ENCODE results near the gene ALS2. TPM values are rescaled to one million over a fixed set of nuclear protein-coding genes. Genes with fewer than 3 reads are reported as not detected.
A peak's percentile ranks its signal among the peaks of the same experiment; 100 is the strongest.
"Not testable (repeated sequence)": the region's sequence is repeated elsewhere in the genome, so short reads cannot be mapped to it uniquely, and the experiment has no call there.

The ALS2 gene
- total RNA-seq, 1 experiment from 2014 or later = 38.3 TPM

DNA sequence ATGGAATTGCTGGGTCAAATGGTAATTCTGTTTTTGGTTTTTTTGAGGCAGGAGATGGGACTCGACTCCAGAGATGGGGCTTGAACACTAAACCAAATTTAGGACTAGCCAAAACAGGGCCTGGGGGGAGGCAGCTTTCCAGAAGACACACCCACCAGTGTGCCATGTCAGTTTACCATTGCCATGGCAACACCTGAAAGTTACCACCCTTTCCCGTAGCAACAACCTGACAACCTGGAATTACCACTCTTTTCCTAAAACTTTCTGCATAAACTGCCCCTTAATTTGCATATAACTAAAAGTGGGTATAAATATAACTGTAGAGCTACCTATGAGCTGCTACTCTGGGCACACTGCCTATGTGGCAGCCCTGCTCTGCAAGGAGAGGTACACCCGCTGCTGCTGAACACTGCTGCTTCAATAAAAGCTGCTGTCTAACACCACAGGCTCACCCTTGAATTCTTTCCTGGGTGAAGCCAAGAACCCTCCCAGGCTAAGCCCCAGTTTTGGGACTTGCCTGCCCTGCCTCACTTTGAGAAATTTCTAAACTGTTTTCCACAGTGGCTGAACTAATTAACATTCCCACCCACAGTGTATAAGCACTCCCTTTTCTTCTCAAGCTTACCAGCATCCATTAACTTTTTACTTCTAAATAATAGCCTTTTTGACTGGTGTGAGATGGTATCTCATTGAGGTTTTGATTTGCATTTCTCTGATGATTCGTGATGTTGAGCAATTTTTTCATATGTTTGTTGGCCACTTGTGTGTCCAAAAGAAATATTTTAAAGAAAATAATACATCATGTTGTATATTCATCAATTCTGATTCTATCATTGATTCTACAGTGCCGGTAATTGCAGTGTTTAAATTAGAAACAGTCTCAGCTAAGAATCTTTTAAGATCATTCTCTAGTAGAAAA is 36.2 kb upstream of the ALS2 start:
- no peaks in the 10 kb centered on the region for H3K36me3 ChIP-seq (ENCODE audit: control insufficient read depth, insufficient read depth, low read length)
- H3K4me3 ChIP-seq (ENCODE audit: low read depth, low read length) = no peak overlapping the region
- TF ChIP-seq, protein P1, sequence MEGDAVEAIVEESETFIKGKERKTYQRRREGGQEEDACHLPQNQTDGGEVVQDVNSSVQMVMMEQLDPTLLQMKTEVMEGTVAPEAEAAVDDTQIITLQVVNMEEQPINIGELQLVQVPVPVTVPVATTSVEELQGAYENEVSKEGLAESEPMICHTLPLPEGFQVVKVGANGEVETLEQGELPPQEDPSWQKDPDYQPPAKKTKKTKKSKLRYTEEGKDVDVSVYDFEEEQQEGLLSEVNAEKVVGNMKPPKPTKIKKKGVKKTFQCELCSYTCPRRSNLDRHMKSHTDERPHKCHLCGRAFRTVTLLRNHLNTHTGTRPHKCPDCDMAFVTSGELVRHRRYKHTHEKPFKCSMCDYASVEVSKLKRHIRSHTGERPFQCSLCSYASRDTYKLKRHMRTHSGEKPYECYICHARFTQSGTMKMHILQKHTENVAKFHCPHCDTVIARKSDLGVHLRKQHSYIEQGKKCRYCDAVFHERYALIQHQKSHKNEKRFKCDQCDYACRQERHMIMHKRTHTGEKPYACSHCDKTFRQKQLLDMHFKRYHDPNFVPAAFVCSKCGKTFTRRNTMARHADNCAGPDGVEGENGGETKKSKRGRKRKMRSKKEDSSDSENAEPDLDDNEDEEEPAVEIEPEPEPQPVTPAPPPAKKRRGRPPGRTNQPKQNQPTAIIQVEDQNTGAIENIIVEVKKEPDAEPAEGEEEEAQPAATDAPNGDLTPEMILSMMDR (IDR thresholded peaks at IDR 0.05; ENCODE audit: insufficient read depth in 1 of 2, low read depth in 1 of 2, low read length in 1 of 2, severe bottlenecking in 1 of 2, unreplicated experiment in 1 of 2) = no peak
- H3K4me3 Mint-ChIP-seq (ENCODE audit: unreplicated experiment) = no peak overlapping the region
- no peak overlapping the region for H3K27ac Mint-ChIP-seq (ENCODE audit: unreplicated experiment)
- no TSS peak for BruUV-seq (replicated peaks)
- no peaks in the 10 kb centered on the region for H3K9me3 Mint-ChIP-seq (ENCODE audit: unreplicated experiment)
- H3K27me3 Mint-ChIP-seq (ENCODE audit: insufficient read depth, unreplicated experiment) = no peaks in the 10 kb centered on the region
- H3K36me3 Mint-ChIP-seq (ENCODE audit: insufficient read depth, unreplicated experiment) = no peaks in the 10 kb centered on the region
- intact Hi-C loops (cut with micrococcal nuclease; ENCODE audit: unreplicated experiment) = no loop called here
- H3K4me1 ChIP-seq = no peaks in the 10 kb centered on the region
- POLR2A ChIA-PET = no interaction called here
- H3K9me3 ChIP-seq = no peaks in the 10 kb centered on the region
- DNase-seq = no peak
- no peaks in the 10 kb centered on the region for H3K4me1 Mint-ChIP-seq (ENCODE audit: low read depth, unreplicated experiment)
- CTCF ChIA-PET = interaction anchor here (0.6 kb wide), 1 partner anchor 348 kb away, joined by 3 read pairs; no protein-coding TSS in a partner anchor
- H3K27me3 ChIP-seq (replicated peaks; ENCODE audit: control insufficient read depth, insufficient read depth, low read length) = no peaks in the 10 kb centered on the region; the same call in 1 of the 2 replicates

DNA sequence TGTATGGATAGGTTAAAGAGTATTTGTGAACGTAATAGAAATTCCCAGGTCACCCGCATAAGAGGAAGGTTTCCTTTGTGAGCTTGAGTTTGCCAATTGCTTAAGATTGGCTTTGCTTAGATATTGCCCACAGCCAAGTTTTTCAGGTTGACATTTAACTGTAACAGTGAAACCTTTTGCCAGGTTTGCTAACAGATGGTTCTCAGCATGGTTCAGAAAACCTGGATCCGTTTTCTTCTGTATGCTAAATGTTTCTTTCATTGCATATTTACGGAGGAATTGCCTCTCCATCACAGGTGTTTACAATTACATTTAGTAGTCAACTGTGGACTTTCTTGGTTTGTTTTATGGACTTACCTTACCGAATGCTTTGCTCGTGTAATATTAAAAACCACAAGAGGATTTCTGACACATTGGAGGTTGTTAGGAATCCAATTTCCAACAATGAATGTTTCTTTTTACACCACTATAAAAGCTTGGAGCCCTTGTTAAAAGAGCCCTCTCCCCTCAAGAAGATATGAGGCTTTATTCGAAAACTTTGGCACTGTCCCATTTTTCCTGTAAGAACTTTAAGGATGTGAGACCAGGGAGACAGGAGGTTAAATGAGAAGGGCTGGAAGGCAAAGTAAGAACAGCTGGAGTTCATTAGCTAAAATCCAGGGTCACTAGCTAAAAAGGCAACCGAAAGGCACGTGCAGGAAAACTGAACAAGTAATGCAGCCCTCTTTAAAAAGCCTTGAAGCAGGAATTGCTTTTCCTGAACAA is 33.4 kb upstream of the ALS2 start:
- no peak for DNase-seq
- Mint-ChIP-seq H3K27ac (ENCODE audit: unreplicated experiment) (no peak overlapping the region), H3K9me3 (ENCODE audit: unreplicated experiment) (no peaks in the 10 kb centered on the region), H3K36me3 (ENCODE audit: insufficient read depth, unreplicated experiment) (no peaks in the 10 kb centered on the region), H3K4me3 (ENCODE audit: unreplicated experiment) (no peak overlapping the region), H3K27me3 (ENCODE audit: insufficient read depth, unreplicated experiment) (no peaks in the 10 kb centered on the region), H3K4me1 (ENCODE audit: low read depth, unreplicated experiment) (peaks cover 14% of the 10 kb centered on the region)
- CTCF ChIA-PET = no interaction called here
- TF ChIP-seq, protein P1 (IDR thresholded peaks at IDR 0.05; ENCODE audit: insufficient read depth in 1 of 2, low read depth in 1 of 2, low read length in 1 of 2, severe bottlenecking in 1 of 2, unreplicated experiment in 1 of 2) = no peak
- peaks cover 19% of the 10 kb centered on the region for H3K4me1 ChIP-seq
- intact Hi-C loops (cut with micrococcal nuclease; ENCODE audit: unreplicated experiment) = no loop called here
- BruUV-seq (replicated peaks) = no TSS peak
- H3K9me3 ChIP-seq = no peaks in the 10 kb centered on the region
- no peaks in the 10 kb centered on the region; the same call in 1 of the 2 replicates for H3K27me3 ChIP-seq (replicated peaks; ENCODE audit: control insufficient read depth, insufficient read depth, low read length)
- POLR2A ChIA-PET = no interaction called here
- H3K4me3 ChIP-seq (ENCODE audit: low read depth, low read length) = no peak overlapping the region
- H3K36me3 ChIP-seq (ENCODE audit: control insufficient read depth, insufficient read depth, low read length) = no peaks in the 10 kb centered on the region

DNA sequence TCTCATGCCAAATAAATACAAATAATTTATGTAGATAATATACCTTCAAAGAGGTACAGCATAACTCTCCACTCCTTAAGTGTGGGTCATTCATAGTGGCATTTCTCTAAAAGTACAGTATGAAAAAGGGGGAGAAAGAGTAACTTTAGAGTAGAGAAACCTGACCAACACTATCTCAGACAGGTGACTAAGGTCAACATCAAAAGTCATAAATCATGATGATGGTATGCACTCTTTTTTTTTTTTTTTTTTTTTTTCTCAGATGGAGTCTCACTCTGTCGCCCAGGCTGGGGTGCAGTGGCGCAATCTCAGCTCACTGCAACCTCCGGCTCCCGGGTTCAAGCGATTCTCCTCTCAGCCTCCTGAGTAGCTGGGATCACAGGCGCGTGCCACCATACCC is 29.9 kb upstream of the ALS2 start:
- H3K4me3 Mint-ChIP-seq (ENCODE audit: unreplicated experiment); H3K9me3 ChIP-seq; H3K36me3 ChIP-seq (ENCODE audit: control insufficient read depth, insufficient read depth, low read length); intact Hi-C loops (cut with micrococcal nuclease; ENCODE audit: unreplicated experiment); BruUV-seq (replicated peaks); H3K36me3 Mint-ChIP-seq (ENCODE audit: insufficient read depth, unreplicated experiment); POLR2A ChIA-PET; H3K27me3 Mint-ChIP-seq (ENCODE audit: insufficient read depth, unreplicated experiment); H3K4me3 ChIP-seq (ENCODE audit: low read depth, low read length); H3K27me3 ChIP-seq (replicated peaks; ENCODE audit: control insufficient read depth, insufficient read depth, low read length); H3K27ac Mint-ChIP-seq (ENCODE audit: unreplicated experiment); H3K9me3 Mint-ChIP-seq (ENCODE audit: unreplicated experiment): not testable (repeated sequence)
- peaks cover 35% of the 10 kb centered on the region for H3K4me1 Mint-ChIP-seq (ENCODE audit: low read depth, unreplicated experiment)
- peak in 1 of 2 experiments; percentile 35 for DNase-seq
- H3K4me1 ChIP-seq = peaks cover 23% of the 10 kb centered on the region
- CTCF ChIA-PET = interaction anchor here (0.7 kb wide), 1 partner anchor 27 kb away, joined by 11 read pairs; no protein-coding TSS in a partner anchor
